ENCODE data around the gene GLTPD2. TPM values are rescaled to one million over a fixed set of nuclear protein-coding genes. Genes with fewer than 3 reads are reported as not detected.

GLTPD2 gene
- total RNA-seq, 1 donor from 2014 or later = 0.22 TPM

- no peak for DNase-seq (ENCODE audit: low spot score in 2 of 2, unreplicated experiment in 2 of 2)
- Mint-ChIP-seq H3K27me3 (ENCODE audit: low read depth) (peaks cover 22% of the 10 kb centered on the region), H3K27ac (no peak overlapping the region), H3K4me3 (no peak overlapping the region), H3K36me3 (no peaks in the 10 kb centered on the region), H3K4me1 (peaks cover 16% of the 10 kb centered on the region), H3K9me3 (no peaks in the 10 kb centered on the region)
- TF ChIP-seq, protein P1, sequence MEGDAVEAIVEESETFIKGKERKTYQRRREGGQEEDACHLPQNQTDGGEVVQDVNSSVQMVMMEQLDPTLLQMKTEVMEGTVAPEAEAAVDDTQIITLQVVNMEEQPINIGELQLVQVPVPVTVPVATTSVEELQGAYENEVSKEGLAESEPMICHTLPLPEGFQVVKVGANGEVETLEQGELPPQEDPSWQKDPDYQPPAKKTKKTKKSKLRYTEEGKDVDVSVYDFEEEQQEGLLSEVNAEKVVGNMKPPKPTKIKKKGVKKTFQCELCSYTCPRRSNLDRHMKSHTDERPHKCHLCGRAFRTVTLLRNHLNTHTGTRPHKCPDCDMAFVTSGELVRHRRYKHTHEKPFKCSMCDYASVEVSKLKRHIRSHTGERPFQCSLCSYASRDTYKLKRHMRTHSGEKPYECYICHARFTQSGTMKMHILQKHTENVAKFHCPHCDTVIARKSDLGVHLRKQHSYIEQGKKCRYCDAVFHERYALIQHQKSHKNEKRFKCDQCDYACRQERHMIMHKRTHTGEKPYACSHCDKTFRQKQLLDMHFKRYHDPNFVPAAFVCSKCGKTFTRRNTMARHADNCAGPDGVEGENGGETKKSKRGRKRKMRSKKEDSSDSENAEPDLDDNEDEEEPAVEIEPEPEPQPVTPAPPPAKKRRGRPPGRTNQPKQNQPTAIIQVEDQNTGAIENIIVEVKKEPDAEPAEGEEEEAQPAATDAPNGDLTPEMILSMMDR (IDR thresholded peaks at IDR 0.05; ENCODE audit: unreplicated experiment) = no peak
These were observed 3.3 kb upstream of the GLTPD2 start for GRCh38 chr17:4785311-4786105.

- Mint-ChIP-seq H3K36me3 (no peaks in the 10 kb centered on the region), H3K4me1 (peaks cover 19% of the 10 kb centered on the region), H3K27ac (peak within 1 kb of the TSS; percentile 21), H3K9me3 (no peaks in the 10 kb centered on the region), H3K27me3 (ENCODE audit: low read depth) (peaks cover 20% of the 10 kb centered on the region), H3K4me3 (no peak within 1 kb of the TSS)
- no peak for DNase-seq (ENCODE audit: low spot score in 2 of 2, unreplicated experiment in 2 of 2)
- TF ChIP-seq, protein P1 (IDR thresholded peaks at IDR 0.05; ENCODE audit: unreplicated experiment) = no peak
These were observed 2.7 kb upstream of the GLTPD2 start, which contains the start of gene VMO1 for GRCh38 chr17:4786106-4786511. TSS of gene VMO1 (minus strand) at chr17:4786364. CDS start at chr17:4786352, 12 bp downstream.

DNA sequence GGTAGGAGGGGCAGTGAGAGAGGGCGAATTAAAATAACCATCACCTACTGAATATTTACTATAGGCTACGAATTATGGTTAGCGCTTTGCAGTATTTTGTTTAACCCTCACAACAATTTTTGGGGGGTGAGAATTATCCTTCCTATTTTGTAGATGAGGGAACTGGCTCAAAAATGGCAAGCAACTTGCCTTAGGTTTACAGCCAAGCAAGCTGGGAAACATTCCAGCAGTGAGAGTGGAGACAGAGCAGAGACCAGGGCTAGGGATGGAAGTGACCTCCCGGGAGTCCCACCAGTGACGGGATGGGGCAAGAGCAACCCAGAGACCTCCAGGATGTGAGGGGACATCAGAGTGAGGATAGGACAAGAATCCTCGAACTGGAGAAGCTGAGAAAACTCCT is 2.2 kb upstream of the GLTPD2 start:
- H3K27ac Mint-ChIP-seq = no peak overlapping the region
- no peak for DNase-seq (ENCODE audit: low spot score in 2 of 2, unreplicated experiment in 2 of 2)
- H3K36me3 Mint-ChIP-seq = no peaks in the 10 kb centered on the region
- H3K4me3 Mint-ChIP-seq = no peak overlapping the region
- TF ChIP-seq, protein P1 (IDR thresholded peaks at IDR 0.05; ENCODE audit: unreplicated experiment) = no peak
- H3K27me3 Mint-ChIP-seq (ENCODE audit: low read depth) = peaks cover 20% of the 10 kb centered on the region
- no peaks in the 10 kb centered on the region for H3K9me3 Mint-ChIP-seq
- peaks cover 19% of the 10 kb centered on the region for H3K4me1 Mint-ChIP-seq

GRCh38 chr17:4788159-4788806 is 481 bp upstream of the GLTPD2 start:
- Mint-ChIP-seq H3K4me3 (peak overlapping the region; percentile 79), H3K27me3 (ENCODE audit: low read depth) (peaks cover 20% of the 10 kb centered on the region), H3K36me3 (no peaks in the 10 kb centered on the region), H3K9me3 (no peaks in the 10 kb centered on the region), H3K4me1 (peaks cover 19% of the 10 kb centered on the region), H3K27ac (no peak overlapping the region)
- no peak for DNase-seq (ENCODE audit: low spot score in 2 of 2, unreplicated experiment in 2 of 2)
- TF ChIP-seq, protein P1 (IDR thresholded peaks at IDR 0.05; ENCODE audit: unreplicated experiment) = no peak

- no peaks in the 10 kb centered on the region for H3K9me3 Mint-ChIP-seq
- peak overlapping the region; percentile 79 for H3K27ac Mint-ChIP-seq
- TF ChIP-seq, protein P1 (IDR thresholded peaks at IDR 0.05; ENCODE audit: unreplicated experiment) = no peak
- peaks cover 19% of the 10 kb centered on the region for H3K27me3 Mint-ChIP-seq (ENCODE audit: low read depth)
- no peaks in the 10 kb centered on the region for H3K36me3 Mint-ChIP-seq
- H3K4me1 Mint-ChIP-seq = peaks cover 19% of the 10 kb centered on the region
- DNase-seq (ENCODE audit: low spot score in 2 of 2, unreplicated experiment in 2 of 2) = no peak
- H3K4me3 Mint-ChIP-seq = peak overlapping the region; percentile 79
These were observed 862 bp downstream of the GLTPD2 start for GRCh38 chr17:4789701-4789950.
